HG02885 (cell line): ENCODE data around the gene ASMT.
"Not testable (repeated sequence)": the region's sequence is repeated elsewhere in the genome, so short reads cannot be mapped to it uniquely, and the experiment has no call there.

Experiments
- ATAC-seq: cut with Tn5 transposase; IDR thresholded peaks from one replicate; pipeline ENCODE4 v1.9.1; 2021; ENCODE audit warnings: mild to moderate bottlenecking; ENCODE audit not compliant: unreplicated experiment, poor library complexity

Gene ASMT

DNA sequence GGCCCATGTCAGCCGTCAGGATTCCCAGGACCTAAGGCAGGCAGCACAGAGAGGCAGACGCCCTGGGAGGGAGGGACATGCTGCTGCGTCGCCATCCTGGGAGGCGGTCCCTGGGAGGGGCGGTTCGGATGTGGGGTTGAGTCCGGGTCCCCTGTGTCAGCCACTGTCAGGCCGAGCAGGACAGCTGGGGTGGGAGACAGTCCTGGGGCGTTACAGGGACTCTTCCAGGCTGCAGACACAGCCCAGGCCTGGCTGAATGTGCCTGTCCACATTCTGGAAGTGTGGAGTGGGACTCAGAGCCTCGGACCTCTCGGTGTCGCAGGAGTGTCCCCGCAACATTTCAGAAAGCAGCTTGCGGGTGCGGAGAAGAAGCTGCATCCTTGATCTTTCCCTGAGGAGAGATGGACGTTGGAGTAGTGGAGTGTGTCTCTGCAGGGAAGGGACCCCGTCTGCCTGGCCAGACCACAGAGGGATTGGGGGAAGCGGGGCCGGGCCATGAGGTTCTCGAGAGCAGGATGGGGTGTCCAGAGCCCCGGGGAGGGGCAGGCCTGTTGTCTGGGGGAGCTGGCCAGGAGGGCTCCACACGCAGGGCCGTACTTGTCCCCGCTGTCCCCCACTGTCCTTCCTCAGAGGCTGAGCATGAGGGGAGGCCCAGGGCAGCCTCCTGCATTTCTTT, 17.4 kb upstream of the ASMT start:
- ATAC-seq = no peak

DNA sequence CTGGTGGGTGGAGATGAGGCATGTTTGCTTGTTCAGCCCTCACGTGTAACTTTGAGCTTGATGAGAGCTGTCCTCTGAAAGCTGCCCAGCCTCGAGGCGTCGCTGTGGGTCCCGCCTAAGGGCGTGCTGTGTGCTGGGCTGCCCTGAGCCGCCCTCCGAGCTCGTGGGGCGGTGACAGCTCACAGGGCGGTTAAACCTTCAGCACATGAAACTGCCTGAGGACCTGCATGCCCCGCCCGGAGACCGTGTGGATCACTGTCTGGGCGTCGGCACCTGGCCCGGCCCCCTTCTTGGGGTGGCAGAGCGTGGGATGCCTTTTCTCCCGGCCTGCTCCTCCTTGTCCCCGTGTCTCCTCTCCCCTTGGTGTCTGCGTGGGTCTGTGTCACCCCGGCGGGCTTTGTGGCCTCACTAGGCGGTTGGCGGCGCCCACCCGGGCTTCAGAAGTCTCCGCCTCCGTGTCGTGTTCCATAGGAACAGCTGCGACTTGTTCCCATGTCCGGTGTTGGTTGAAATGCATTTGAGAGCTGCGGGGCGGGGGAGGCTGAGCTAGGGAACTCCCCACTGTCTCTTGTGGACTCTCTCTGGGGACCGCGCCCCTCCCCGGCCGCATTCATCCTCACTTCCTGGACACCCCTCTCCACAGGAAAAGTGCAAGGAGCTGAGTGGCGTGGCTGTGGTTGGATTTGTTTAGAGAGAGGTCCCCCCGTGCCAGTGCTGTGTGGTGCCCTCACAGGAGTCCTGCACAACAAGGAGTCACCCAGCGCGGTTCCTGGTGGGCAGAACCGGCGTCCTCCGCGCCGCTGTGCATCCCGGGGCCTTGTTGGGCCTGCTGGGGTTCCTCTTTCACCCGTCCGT, 16.6 kb upstream of the ASMT start:
- ATAC-seq = peak; percentile 71

DNA sequence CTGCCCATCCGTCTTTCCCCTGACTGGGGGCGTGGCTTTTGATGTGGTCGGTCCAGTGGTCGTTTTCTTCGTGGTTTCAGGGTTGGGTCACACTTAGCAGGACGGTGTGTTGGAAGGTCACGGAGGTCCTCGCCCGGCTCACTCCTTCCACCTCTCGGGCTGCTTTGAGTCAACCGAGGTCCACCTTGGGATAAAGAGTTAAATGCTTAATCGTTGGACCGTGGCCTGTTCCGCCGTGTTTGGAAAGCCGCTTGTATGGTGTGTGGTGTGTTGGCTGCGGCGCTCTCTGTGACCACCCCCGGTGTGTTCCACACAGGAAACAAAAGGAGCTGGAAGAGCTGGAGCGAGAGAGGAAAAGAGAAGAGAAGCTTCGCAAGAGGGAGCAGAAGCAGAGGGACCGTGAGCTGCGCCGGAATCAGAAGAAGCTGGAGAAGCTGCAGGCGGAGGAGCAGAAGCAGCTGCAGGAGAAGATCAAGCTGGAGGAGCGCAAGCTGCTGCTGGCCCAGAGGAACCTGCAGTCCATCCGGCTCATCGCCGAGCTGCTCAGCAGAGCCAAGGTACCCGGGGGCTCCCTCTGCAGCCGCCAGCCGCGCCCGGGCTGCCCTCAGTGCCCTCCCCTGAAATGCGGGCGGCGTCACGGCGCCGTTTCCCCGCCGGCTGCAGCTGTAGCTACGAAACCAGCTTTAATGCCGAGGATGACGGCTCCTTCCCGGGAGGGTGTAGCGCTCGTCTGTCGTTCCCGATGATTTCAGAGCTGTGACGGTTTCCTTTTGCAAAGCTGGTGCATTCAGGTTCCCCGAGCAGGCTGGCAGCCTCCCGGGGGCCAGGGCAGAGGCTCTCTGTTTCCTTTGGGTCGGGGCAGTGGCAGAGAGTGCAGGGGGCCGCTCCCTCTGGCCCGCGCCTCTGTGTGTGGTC, 15.7 kb upstream of the ASMT start:
- peak; percentile 30 for ATAC-seq

DNA sequence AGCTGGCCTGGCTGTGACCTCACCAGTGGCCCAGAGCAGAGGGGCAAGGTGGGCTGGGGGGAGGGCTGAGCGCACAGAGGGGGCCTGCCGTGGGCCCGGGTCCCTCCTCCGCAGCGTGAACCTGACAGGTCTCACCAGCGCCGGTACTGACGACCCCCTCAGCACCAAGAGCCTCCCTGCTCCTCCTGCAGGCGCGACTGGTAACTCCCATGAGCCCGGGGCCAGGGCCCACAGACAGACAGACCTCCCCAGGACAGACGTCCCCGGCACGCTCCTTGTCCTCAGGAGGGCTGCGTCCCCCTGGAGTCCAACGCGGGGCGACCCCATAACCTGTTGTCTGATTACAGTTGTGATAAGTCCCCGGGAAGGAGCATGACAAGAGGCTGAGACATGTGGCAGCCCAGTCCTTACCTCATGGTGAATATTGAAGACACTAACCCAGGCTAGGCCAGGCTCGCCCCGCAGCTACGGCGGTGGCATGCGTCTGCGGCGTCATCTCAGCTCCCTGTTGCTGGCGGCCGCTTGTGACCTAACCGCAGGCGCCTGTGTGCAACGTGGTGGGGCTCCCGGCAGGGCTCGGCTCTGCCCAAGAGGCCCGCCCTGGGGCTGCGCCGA, 15.0 kb upstream of the ASMT start:
- ATAC-seq = no peak

DNA sequence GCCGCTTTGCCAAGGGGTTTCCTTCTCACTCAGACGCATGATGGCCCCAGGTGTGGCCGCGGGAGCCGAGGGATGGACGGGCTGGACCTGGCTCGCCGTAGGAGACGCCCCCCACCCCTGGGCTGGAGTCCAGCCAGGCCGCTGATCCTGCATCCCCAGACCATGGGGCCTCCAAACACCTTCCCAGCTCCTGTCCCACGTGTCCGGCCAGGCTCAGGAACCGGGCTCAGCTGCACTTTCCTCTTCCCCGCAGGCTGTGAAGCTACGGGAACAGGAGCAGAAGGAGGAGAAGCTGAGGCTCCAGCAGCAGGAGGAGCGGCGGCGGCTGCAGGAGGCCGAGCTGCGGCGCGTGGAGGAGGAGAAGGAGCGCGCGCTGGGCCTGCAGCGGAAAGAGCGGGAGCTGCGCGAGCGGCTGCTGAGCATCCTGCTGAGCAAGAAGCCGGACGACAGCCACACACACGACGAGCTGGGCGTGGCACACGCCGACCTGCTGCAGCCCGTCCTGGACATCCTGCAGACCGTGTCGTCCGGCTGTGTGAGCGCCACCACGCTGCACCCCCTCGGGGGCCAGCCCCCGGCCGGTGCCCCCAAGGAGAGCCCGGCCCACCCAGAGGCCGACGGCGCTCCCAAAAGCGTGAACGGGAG, 14.3 kb upstream of the ASMT start:
- ATAC-seq = no peak

DNA sequence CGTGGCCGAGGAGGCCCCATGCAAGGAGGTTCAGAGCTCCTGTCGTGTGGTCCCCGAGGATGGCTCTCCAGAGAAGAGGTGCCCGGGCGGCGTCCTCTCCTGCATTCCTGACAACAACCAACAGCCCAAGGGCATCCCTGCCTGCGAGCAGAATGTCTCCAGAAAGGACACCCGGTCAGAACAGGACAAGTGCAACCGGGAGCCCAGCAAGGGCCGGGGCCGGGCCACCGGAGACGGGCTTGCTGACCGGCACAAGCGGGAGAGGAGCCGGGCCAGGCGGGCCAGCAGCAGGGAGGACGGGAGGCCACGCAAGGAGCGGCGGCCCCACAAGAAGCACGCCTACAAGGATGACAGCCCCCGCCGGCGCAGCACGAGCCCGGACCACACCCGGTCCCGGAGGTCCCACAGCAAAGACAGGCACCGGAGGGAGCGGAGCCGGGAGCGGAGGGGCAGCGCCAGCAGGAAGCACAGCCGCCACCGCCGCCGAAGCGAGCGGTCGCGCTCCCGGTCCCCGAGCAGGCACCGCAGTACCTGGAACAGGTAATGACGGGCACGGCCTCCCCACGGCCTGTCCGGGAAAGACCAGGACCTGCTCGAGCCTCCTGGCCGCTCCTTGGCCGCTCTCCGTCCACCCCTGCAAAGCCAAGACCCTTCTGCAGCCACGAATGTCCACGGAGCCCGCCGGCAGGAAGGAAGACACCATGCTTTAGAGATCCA, 13.7 kb upstream of the ASMT start:
- ATAC-seq = no peak

DNA sequence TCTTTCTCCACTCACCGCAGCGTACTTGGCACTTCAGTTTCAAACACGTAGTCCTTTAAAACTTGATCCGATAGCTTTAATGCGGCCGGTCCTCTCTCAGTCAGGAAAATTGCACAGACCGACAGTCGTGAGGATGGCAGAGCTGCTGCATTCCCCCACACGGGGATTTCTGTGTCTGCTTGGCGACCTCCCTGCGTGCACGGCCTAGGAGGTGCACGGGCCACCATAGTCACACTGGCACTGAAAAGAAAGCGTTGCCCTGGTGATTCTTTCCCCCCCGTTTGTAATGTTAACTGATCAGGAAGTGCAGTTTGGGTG, 13.1 kb upstream of the ASMT start:
- ATAC-seq = no peak

DNA sequence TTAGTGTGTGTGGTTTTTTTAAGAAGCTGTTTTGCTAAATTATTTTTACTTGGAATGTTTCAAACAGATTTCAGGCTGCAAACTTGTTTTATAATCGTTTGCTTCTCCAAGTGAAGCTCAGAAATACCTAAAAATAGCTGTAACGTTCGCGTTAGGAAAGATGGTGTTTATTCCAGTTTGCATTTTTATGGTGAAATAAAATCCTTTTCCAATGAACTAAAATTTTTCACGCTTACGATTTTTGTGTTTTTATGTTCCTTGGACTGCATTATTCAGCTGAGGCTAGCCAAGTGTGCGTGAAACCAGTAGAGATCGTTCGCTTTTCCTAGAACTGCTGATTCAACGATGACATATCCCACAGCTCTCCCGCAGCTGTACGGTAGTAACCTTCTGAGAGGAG, 12.6 kb upstream of the ASMT start:
- no peak for ATAC-seq

DNA sequence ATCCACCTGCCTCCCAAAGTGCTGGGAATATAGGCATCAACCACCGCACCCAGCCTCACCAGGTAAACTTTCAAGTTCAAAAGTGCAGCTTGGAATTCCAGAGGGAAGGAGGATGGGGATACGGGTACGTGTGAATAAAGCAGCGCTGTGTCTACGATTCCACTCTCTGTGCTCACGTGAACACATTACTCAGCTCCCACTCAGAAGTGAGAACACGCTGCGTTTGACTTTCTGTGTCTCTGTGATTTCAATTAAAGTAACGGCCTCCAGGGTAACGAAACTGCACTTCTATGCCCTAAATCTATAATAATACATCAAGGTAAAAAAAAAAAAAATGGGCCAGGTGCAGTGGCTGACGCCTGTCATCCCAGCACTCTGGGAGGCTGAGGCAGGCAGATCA, 8.4 kb upstream of the ASMT start:
- ATAC-seq = no peak

DNA sequence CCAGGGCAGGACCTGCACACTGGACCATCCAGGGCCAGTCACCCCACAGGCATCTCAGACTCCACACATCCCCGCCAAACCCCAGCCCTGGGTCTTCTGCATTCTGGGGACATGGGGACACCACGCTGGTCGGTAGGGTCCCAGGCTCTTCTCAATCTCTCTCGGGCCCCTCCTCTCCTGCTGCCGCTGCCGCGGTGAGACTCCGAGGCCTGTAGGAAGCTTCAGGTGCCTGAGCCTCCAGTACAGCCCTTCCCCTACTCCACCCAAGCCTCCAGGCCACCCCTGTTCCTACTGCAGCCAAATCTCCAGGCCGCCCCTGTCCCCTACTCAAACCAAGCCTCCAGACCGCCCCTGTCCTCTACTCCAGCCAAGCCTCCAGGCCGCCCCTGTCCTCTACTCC, 5.5 kb upstream of the ASMT start:
- ATAC-seq = no peak

DNA sequence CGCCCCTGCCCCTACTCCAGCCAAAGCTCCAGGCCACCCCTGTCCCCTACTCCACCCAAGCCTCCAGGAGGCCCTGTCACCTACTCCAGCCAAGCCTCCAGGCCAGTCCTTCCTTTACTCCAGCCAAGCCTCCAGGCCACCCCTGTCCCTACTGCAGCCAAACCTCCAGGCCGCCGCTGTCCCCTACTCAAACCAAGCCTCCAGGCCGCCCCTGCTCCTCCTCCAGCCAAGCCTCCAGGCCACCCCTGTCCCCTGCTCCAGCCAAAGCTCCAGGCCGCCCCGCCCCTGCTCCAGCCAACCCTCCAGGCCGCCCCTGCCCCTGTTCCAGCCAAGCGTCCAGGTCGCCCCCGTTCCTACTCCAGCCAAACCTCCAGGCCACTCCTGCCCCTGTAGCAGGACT, 5.1 kb upstream of the ASMT start:
- ATAC-seq = no peak

DNA sequence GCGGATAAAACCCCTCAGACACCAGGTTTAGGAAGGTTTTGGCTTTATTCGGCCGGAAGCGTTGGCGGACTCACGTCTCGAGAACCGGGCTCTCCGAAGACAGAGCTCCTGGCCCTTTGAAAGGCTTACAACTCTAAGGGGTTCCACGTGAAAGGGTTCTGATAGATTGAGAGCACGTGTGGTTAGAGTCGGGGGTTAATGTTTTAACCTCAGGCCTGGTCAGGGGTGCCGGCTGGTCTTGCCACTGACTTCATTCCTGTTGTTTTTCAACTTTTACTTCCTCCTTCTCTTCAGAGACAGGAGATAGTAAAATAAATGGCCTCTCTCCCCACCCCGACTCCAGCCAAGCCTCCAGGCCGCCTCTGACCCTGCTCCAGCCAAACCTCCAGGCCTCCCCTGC, 4.7 kb upstream of the ASMT start:
- ATAC-seq = no peak

DNA sequence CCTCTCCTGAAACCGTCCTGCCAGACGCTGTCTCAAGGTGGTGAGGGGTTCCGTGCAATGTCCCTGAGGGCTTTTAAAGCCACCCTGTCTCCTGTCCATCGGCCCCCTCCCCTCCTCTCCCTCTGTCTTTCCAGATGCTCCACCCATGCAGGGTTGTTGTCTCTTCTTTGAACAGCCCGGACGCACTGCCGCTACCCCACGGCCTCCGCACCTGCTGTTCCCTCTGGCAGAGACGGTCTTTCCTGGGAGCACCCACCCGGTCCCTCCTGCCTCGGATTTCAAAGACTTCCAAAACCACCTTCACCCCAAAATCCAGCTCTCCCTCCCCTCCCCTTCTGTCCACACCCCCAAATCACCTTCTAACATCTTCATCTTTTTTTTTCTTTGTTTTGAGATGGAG, 4.1 kb upstream of the ASMT start:
- no peak for ATAC-seq

DNA sequence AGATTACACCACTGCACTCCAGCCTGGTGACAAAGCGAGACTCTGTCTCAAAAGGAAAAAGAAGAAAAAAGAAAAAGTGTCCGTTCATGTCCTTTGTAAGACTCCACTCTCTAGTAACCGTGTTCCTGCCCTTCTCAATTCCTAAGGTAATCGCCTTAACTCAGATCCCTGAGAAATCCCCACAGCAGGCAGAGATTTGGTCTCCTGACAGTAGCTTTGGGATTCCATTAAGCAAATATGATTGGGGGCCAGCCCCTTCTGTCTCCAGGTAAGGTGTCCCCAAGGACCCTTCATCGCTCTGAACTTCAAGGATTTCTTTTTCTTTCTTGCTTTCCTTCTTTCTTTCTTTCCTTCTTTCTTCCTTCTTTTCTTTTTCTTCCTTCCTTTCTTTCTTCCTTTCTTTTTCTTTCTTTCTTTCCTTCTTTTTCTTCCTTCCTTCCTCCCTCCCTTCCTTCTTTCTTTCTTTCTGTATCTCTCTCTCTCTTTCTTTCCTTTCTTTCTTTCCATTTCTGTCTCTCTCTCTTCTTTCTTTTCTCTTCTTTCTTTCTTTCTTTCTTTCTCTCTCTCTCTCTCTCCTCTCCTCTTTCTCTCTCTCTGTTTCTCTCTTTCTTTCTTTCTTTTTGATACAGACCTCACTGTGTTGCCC, 2.1 kb upstream of the ASMT start:
- no peak for ATAC-seq

DNA sequence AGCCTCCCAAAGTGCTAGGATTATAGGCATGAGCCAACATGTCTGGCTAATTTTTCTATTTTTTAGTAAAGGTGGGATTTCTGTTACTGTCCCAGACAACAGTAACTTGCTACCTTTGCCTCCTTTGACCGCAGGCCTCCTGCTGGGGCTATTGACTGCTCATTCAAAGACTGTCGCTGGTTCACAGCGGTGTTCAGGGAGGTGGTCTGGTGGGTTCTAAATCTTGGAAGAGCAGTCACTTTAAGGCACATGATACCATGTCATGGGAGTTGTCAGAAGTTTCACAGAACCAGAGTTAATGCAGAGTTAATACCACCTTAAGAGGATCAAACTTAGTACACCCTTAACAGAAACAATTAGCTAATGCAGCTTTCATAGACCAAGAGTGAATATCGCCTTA, 3.8 kb downstream of the ASMT start:
- ATAC-seq = no peak

DNA sequence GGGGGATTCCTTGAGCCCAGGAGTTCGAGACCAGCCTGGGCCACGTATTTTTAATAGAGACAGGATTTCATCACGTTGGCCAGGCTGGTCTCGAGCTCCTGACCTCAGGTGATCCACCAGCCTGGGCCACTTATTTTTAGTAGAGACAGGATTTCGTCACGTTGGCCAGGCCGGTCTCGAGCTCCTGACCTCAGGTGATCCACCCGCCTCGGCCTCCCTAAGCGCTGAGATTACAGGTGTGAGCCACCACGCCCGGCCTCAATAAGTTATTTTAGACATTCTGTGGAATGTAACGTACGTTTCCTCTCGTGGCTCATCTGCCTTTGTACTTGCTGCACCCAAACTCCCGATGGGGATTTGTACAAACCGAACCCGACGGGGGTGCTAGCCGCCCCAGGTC, 8.8 kb downstream of the ASMT start:
- no peak for ATAC-seq

DNA sequence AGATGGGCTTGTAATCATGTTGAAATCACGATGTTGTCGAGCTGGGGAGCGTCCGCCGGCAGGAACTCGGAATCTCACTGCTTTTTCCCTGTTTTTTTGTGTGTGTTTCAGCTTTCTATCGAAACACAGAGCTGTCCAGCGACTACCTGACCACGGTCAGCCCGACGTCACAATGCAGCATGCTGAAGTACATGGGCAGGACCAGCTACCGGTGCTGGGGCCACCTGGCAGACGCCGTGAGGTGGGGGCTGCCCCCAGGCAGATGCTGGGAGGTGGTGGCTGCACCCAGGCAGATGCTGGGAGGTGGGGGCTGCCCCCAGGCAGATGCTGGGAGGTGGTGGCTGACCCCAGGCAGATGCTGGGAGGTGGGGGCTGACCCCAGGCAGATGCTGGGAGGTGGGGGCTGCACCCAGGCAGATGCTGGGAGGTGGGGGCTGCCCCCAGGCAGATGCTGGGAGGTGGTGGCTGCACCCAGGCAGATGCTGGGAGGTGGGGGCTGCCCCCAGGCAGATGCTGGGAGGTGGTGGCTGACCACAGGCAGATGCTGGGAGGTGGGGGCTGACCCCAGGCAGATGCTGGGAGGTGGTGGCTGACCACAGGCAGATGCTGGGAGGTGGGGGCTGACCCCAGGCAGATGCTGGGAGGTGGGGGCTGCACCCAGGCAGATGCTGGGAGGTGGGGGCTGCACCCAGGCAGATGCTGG, 9.4 kb downstream of the ASMT start:
- not testable (repeated sequence) for ATAC-seq

DNA sequence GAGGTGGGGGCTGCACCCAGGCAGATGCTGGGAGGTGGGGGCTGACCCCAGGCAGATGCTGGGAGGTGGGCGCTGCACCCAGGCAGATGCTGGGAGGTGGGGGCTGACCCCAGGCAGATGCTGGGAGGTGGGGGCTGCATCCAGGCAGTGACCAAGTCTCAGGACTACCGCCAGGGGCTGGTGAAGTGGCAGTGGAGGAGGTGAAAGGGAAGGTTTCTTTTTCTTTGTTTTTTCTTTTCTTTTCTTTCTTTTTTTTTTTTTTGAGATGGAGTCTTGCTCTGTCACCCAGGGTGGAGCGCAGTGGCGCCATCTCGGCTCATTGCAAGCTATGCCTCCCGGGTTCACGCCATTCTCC, 10.0 kb downstream of the ASMT start:
- ATAC-seq = not testable (repeated sequence)

DNA sequence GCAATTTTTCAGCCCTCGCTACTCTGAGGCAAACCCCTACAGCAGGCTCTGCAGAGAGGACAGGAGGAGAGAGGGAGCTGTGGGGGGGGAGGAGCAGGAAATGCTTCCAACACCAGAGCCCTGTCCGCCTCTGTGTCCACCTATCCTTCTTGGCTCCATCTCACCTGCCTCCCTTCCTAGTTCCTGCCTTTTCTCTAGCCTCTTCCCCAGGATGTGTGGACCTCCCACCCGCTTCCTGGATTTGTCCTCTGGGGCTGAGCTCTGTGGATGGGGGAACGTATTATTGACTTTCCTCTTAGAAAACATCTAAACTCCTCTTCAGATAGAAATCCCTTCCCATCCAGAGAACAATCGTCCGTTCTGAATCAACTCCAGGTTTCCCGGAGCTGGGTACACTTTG, 14.4 kb downstream of the ASMT start:
- ATAC-seq = no peak
